ENCODE results near the gene PRRC1.

GRCh38 chr5:127580731-127581130 is 63.3 kb downstream of the PRRC1 start:
- no peak for TF ChIP-seq CTCF (conservative IDR thresholded peaks at IDR 0.05; ENCODE audit: low read depth in 2 of 2)
- TF ChIP-seq, protein P1, sequence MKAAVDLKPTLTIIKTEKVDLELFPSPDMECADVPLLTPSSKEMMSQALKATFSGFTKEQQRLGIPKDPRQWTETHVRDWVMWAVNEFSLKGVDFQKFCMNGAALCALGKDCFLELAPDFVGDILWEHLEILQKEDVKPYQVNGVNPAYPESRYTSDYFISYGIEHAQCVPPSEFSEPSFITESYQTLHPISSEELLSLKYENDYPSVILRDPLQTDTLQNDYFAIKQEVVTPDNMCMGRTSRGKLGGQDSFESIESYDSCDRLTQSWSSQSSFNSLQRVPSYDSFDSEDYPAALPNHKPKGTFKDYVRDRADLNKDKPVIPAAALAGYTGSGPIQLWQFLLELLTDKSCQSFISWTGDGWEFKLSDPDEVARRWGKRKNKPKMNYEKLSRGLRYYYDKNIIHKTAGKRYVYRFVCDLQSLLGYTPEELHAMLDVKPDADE (IDR thresholded peaks at IDR 0.05): no peak
- no peak for TF ChIP-seq EZH2 (IDR thresholded peaks at IDR 0.05; ENCODE audit: low read depth, unreplicated experiment)
- no peak for TF ChIP-seq REST (IDR thresholded peaks at IDR 0.05; ENCODE audit: unreplicated experiment)
- TF ChIP-seq, protein P2, sequence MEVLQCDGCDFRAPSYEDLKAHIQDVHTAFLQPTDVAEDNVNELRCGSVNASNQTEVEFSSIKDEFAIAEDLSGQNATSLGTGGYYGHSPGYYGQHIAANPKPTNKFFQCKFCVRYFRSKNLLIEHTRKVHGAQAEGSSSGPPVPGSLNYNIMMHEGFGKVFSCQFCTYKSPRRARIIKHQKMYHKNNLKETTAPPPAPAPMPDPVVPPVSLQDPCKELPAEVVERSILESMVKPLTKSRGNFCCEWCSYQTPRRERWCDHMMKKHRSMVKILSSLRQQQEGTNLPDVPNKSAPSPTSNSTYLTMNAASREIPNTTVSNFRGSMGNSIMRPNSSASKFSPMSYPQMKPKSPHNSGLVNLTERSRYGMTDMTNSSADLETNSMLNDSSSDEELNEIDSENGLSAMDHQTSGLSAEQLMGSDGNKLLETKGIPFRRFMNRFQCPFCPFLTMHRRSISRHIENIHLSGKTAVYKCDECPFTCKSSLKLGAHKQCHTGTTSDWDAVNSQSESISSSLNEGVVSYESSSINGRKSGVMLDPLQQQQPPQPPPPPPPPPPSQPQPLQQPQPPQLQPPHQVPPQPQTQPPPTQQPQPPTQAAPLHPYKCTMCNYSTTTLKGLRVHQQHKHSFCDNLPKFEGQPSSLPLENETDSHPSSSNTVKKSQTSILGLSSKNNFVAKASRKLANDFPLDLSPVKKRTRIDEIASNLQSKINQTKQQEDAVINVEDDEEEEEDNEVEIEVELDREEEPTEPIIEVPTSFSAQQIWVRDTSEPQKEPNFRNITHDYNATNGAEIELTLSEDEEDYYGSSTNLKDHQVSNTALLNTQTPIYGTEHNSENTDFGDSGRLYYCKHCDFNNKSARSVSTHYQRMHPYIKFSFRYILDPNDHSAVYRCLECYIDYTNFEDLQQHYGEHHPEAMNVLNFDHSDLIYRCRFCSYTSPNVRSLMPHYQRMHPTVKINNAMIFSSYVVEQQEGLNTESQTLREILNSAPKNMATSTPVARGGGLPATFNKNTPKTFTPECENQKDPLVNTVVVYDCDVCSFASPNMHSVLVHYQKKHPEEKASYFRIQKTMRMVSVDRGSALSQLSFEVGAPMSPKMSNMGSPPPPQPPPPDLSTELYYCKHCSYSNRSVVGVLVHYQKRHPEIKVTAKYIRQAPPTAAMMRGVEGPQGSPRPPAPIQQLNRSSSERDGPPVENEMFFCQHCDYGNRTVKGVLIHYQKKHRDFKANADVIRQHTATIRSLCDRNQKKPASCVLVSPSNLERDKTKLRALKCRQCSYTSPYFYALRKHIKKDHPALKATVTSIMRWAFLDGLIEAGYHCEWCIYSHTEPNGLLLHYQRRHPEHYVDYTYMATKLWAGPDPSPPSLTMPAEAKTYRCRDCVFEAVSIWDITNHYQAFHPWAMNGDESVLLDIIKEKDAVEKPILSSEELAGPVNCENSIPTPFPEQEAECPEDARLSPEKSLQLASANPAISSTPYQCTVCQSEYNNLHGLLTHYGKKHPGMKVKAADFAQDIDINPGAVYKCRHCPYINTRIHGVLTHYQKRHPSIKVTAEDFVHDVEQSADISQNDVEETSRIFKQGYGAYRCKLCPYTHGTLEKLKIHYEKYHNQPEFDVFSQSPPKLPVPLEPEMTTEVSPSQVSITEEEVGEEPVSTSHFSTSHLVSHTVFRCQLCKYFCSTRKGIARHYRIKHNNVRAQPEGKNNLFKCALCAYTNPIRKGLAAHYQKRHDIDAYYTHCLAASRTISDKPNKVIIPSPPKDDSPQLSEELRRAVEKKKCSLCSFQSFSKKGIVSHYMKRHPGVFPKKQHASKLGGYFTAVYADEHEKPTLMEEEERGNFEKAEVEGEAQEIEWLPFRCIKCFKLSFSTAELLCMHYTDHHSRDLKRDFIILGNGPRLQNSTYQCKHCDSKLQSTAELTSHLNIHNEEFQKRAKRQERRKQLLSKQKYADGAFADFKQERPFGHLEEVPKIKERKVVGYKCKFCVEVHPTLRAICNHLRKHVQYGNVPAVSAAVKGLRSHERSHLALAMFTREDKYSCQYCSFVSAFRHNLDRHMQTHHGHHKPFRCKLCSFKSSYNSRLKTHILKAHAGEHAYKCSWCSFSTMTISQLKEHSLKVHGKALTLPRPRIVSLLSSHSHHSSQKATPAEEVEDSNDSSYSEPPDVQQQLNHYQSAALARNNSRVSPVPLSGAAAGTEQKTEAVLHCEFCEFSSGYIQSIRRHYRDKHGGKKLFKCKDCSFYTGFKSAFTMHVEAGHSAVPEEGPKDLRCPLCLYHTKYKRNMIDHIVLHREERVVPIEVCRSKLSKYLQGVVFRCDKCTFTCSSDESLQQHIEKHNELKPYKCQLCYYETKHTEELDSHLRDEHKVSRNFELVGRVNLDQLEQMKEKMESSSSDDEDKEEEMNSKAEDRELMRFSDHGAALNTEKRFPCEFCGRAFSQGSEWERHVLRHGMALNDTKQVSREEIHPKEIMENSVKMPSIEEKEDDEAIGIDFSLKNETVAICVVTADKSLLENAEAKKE (CRISPR knock-in tag; IDR thresholded peaks at IDR 0.05): no peak
- TF ChIP-seq EZH2phosphoT487 (IDR thresholded peaks at IDR 0.05; ENCODE audit: unreplicated experiment): no peak
- no peak for TF ChIP-seq POLR2AphosphoS5 (IDR thresholded peaks at IDR 0.05; ENCODE audit: low read depth)
- TF ChIP-seq CREB1 (CRISPR knock-in tag; IDR thresholded peaks at IDR 0.05; ENCODE audit: low read depth): no peak
- no peak for TF ChIP-seq JUNB (IDR thresholded peaks at IDR 0.05; ENCODE audit: unreplicated experiment)
- no peak for TF ChIP-seq ZNF331 (CRISPR knock-in tag; IDR thresholded peaks at IDR 0.05; ENCODE audit: low read depth)
- no peak for TF ChIP-seq STAT1 (IDR thresholded peaks at IDR 0.05; ENCODE audit: unreplicated experiment)
- no peak for TF ChIP-seq ZNF114 (CRISPR knock-in tag; IDR thresholded peaks at IDR 0.05)
- TF ChIP-seq NANOG (IDR thresholded peaks at IDR 0.05; ENCODE audit: borderline replicate concordance): no peak
